K562 (cell line): ENCODE measurements around the gene CDK11A.

Experiments used
- ARNT ChIP-seq, 2 experiments: fragments of 450-650 bp; IDR thresholded peaks; 2 replicates each; pipeline ENCODE4 v1.6.1; 2016; ENCODE audit warnings: mild to moderate bottlenecking in 1 of 2
- FOXJ3 ChIP-seq: sonication (generic); formaldehyde crosslinking; IDR thresholded peaks from 2 replicates; pipeline ENCODE4 v1.4.0; 2020; ENCODE audit warnings: mild to moderate bottlenecking, missing genetic modification reagents
- PML ChIP-seq: IDR thresholded peaks from 2 replicates; pipeline ENCODE4 v1.6.1; 2012; ENCODE audit warnings: low read length, inconsistent platforms
- POLR2A ChIP-seq: fragments of 450-650 bp; conservative IDR thresholded peaks from 2 replicates; pipeline ENCODE4 v1.6.1; 2016
- SMC3 ChIP-seq: conservative IDR thresholded peaks from 2 replicates; pipeline ENCODE4 v1.6.1; 2011; ENCODE audit warnings: low read depth, low read length, improper control_type of control experiment; ENCODE audit not compliant: insufficient read depth
- TAL1 ChIP-seq: fragments of 450-650 bp; IDR thresholded peaks from 2 replicates; pipeline ENCODE4 v1.6.1; 2016; ENCODE audit warnings: mild to moderate bottlenecking
- ZNF146 ChIP-seq: IDR thresholded peaks from one replicate; pipeline ENCODE4 v1.6.1; 2018; ENCODE audit warnings: missing compliant biosample characterization; ENCODE audit not compliant: unreplicated experiment

- TF ChIP-seq PML (no peak), TAL1 (no peak), ARNT (IDR thresholded peaks at IDR 0.05) (no peak), POLR2A (no peak), FOXJ3 (CRISPR knock-in tag) (no peak), SMC3 (no peak), ZNF146 (CRISPR knock-in tag) (no peak)
Measured at GRCh38 chr1:1758059-1758621, 34.0 kb upstream of the CDK11A start.
